Activated CD4-positive, alpha-beta T cell treated with anti-CD3 and anti-CD28 coated beads, Interleukin-2, amount 50 U/mL, for 1 hour (primary cell): ENCODE data around the gene ARID5A.
A peak's percentile ranks its signal among the peaks of the same experiment; 100 is the strongest.
"Not testable (repeated sequence)": the region's sequence is repeated elsewhere in the genome, so short reads cannot be mapped to it uniquely, and the experiment has no call there.

Source experiments
- DNase-seq: peaks from one replicate; pipeline ENCODE4 v3.0.0-alpha.2; 2020

The ARID5A gene

GRCh38 chr2:96536445-96537065 lies at the start of gene ARID5A:
Gene ARID5A, plus strand, starts transcription at chr2:96536752. Its CDS starts 75 bp downstream, at chr2:96536827.
- peak; percentile 92 for DNase-seq

GRCh38 chr2:96489261-96489660 lies 47.3 kb upstream of the ARID5A start:
- DNase-seq = no peak

GRCh38 chr2:96489663-96490062 lies 46.9 kb upstream of the ARID5A start:
- no peak for DNase-seq

- no peak for DNase-seq
These were observed 44.6 kb upstream of the ARID5A start for GRCh38 chr2:96491860-96492497.

GRCh38 chr2:96493072-96493471 lies 43.5 kb upstream of the ARID5A start:
- no peak for DNase-seq

- DNase-seq = no peak
These were observed 42.4 kb upstream of the ARID5A start for GRCh38 chr2:96494188-96494587.

- DNase-seq = no peak
These were observed 40.4 kb upstream of the ARID5A start for GRCh38 chr2:96495982-96496629.

GRCh38 chr2:96498021-96498431 lies 38.5 kb upstream of the ARID5A start:
- DNase-seq = no peak

GRCh38 chr2:96498611-96499010 lies 37.9 kb upstream of the ARID5A start:
- not testable (repeated sequence) for DNase-seq

GRCh38 chr2:96499061-96499960 lies 37.2 kb upstream of the ARID5A start:
- no peak for DNase-seq

GRCh38 chr2:96500385-96501066 lies 36.0 kb upstream of the ARID5A start:
- no peak for DNase-seq

GRCh38 chr2:96501471-96501874 lies 35.1 kb upstream of the ARID5A start:
- DNase-seq = no peak

- no peak for DNase-seq
These were observed 34.4 kb upstream of the ARID5A start for GRCh38 chr2:96501886-96502810.

- no peak for DNase-seq
These were observed 33.5 kb upstream of the ARID5A start for GRCh38 chr2:96502891-96503636.

- no peak for DNase-seq
These were observed 32.8 kb upstream of the ARID5A start for GRCh38 chr2:96503637-96504243.

GRCh38 chr2:96505231-96505889 lies 31.2 kb upstream of the ARID5A start, which contains the start of gene NEURL3:
Gene NEURL3, minus strand, starts transcription at chr2:96505357. Its CDS starts 71 bp downstream, at chr2:96505286.
- DNase-seq = no peak

GRCh38 chr2:96506016-96506906 lies 30.3 kb upstream of the ARID5A start:
- DNase-seq = no peak

GRCh38 chr2:96506907-96507240 lies 29.7 kb upstream of the ARID5A start:
- no peak for DNase-seq
